ENCODE measurements around the gene TSPAN18. TPM values are rescaled to one million over a fixed set of nuclear protein-coding genes. Genes with fewer than 3 reads are reported as not detected.

TSPAN18 gene
- total and polyA plus RNA-seq, 2 of the 4 experiments (the other 2 are of a cell fraction), result 0.36 to 1.1 TPM

GRCh38 chr11:44976576-44976975 lies 249.8 kb downstream of the TSPAN18 start:
- Histone ChIP-seq H3K4me3 (ENCODE audit: insufficient read depth, low read depth, low read length) (no peak overlapping the region), H3K79me1 (ENCODE audit: low read depth in 1 of 2, low read length in 2 of 2) (no peaks in the 10 kb centered on the region), H3K9ac (ENCODE audit: low read depth, low read length) (no peak overlapping the region), H3K18ac (ENCODE audit: low read depth, low read length) (no peak overlapping the region), H2AK5ac (ENCODE audit: low read depth, low read length) (no peak overlapping the region), H3K27ac (ENCODE audit: insufficient read depth, low read length) (no peak overlapping the region), H3K4ac (ENCODE audit: low read depth, low read length) (no peak overlapping the region), H2BK120ac (ENCODE audit: low read depth, low read length) (no peak overlapping the region), H4K8ac (ENCODE audit: low read depth in 2 of 2, low read length in 2 of 2) (no peak overlapping the region), H3K4me2 (ENCODE audit: low read depth, low read length) (no peak overlapping the region), H4K91ac (ENCODE audit: insufficient read depth, low read depth, low read length) (no peak overlapping the region), H3K4me1 (ENCODE audit: control insufficient read depth, insufficient read depth, low read length) (peaks cover 5% of the 10 kb centered on the region), H3K36me3 (ENCODE audit: control insufficient read depth, insufficient read depth, low read length) (no peaks in the 10 kb centered on the region), H4K5ac (ENCODE audit: low read depth, low read length) (no peak overlapping the region), H4K20me1 (ENCODE audit: insufficient read depth, low read length) (no peaks in the 10 kb centered on the region), H2AFZ (replicated peaks; ENCODE audit: low read length, poor library complexity) (no peak overlapping the region), H2BK5ac (ENCODE audit: low read depth, low read length, poor library complexity, severe bottlenecking) (no peak overlapping the region), H2BK20ac (ENCODE audit: low read depth, low read length) (no peak overlapping the region), H2BK15ac (ENCODE audit: low read depth, low read length) (no peak overlapping the region), H3K56ac (ENCODE audit: extremely low read depth, insufficient read depth, low read length) (no peak overlapping the region), H3K9me3 (ENCODE audit: control insufficient read depth, insufficient read depth, low read length) (peaks cover 3% of the 10 kb centered on the region; the same call in 1 of the 2 replicates), H3K27me3 (ENCODE audit: control insufficient read depth, insufficient read depth, low read length) (peaks cover 19% of the 10 kb centered on the region), H3K9me1 (ENCODE audit: insufficient read depth, low read length) (no peaks in the 10 kb centered on the region; the same call in 1 of the 2 replicates), H2AK9ac (replicated peaks; ENCODE audit: low read depth, low read length, poor library complexity) (no peak overlapping the region), H3K23ac (ENCODE audit: low read depth, low read length) (no peak overlapping the region), H3K14ac (replicated peaks; ENCODE audit: low read depth, low read length) (no peak overlapping the region)
- no CpG with 5 or more reads among the region's 5 CpGs for WGBS, 2 experiments (ENCODE audit: extremely low coverage in 2 of 2, insufficient read length in 1 of 2)
- dilution Hi-C loops (cut with HindIII; ENCODE audit: low sequenced_read_pairs, unreplicated experiment) (no loop called here), in situ Hi-C loops (cut with MboI; ENCODE audit: low sequenced_read_pairs) (no loop called here), intact Hi-C loops (cut with micrococcal nuclease) (no loop called here)
- no TSS peak for BruUV-seq (replicated peaks)
- ChIA-PET CTCF (no interaction called here), POLR2A (ENCODE audit: unreplicated experiment) (no interaction called here)
- no peak for DNase-seq
- TF ChIP-seq BHLHE40 (IDR thresholded peaks at IDR 0.05; ENCODE audit: low read depth, low read length), result no peak
- no peak for TF ChIP-seq ELK1 (IDR thresholded peaks at IDR 0.05; ENCODE audit: borderline replicate concordance, low read depth, low read length)
- no peak for TF ChIP-seq NFE2L2 (IDR thresholded peaks at IDR 0.05; ENCODE audit: low read depth, low read length)
- no peak for TF ChIP-seq RFX5 (IDR thresholded peaks at IDR 0.05; ENCODE audit: low read depth, low read length)
- no peak for TF ChIP-seq CEBPB (IDR thresholded peaks at IDR 0.05; ENCODE audit: low read depth, low read length)
- no peak for TF ChIP-seq POLR2A (IDR thresholded peaks at IDR 0.05; ENCODE audit: low read depth, low read length)
- TF ChIP-seq CHD1 (IDR thresholded peaks at IDR 0.05; ENCODE audit: low read depth, low read length), result no peak
- TF ChIP-seq RCOR1 (IDR thresholded peaks at IDR 0.05; ENCODE audit: insufficient replicate concordance, low read length), result no peak
- no peak for ATAC-seq (ENCODE audit: low read depth)

Measured in IMR-90 (cell line).